WTC11 (cell line): Measurements from ENCODE around the gene IGSF6. TPM values are rescaled to one million over a fixed set of nuclear protein-coding genes. Genes with fewer than 3 reads are reported as not detected.

Experiments
- ATAC-seq: fragments of 200-7000 bp; cut with Tn5 transposase; 2 replicates; pipeline ENCODE4 v1.10.0; 2021; ENCODE audit warnings: mild to moderate bottlenecking, moderate library complexity
- CTCF ChIA-PET: fragments of 300-600 bp; sonication (Branson Sonifier 250); formaldehyde crosslinking; loops from one replicate; lab custom pipeline; 2021; ENCODE audit warnings: antibody characterized with exemption; lab: Charles Lee
- POLR2A ChIA-PET: fragments of 350-600 bp; sonication (Branson Sonifier 250); formaldehyde crosslinking; loops from one replicate; lab custom pipeline; 2021; ENCODE audit warnings: antibody characterized with exemption; lab: Charles Lee
- DNase-seq: peaks from one replicate; pipeline ENCODE4 v3.0.0; 2021; ENCODE audit warnings: low spot score
- H3K27ac Mint-ChIP-seq: 2 replicates; pipeline ENCODE4 v1.8.0; 2021; ENCODE audit warnings: mixed read lengths
- H3K27me3 Mint-ChIP-seq: 2 replicates; pipeline ENCODE4 v1.8.0; 2021; ENCODE audit warnings: low read depth, mild to moderate bottlenecking, moderate library complexity, mixed read lengths
- H3K36me3 Mint-ChIP-seq: 2 replicates; pipeline ENCODE4 v1.8.0; 2021; ENCODE audit warnings: mixed read lengths
- H3K4me1 Mint-ChIP-seq: 2 replicates; pipeline ENCODE4 v1.8.0; 2022; ENCODE audit warnings: mixed read lengths
- H3K4me3 Mint-ChIP-seq: 2 replicates; pipeline ENCODE4 v1.8.0; 2021; ENCODE audit warnings: mild to moderate bottlenecking, moderate library complexity, mixed read lengths
- H3K9me3 Mint-ChIP-seq: 2 replicates; pipeline ENCODE4 v1.8.0; 2021; ENCODE audit warnings: mixed read lengths
- CBFB ChIP-seq: sonication (generic); formaldehyde crosslinking; IDR thresholded peaks from 2 replicates; pipeline ENCODE4 v1.8.1; 2022; ENCODE audit warnings: mild to moderate bottlenecking, low read depth, missing genetic modification reagents
- CDX4 ChIP-seq: fragments of 250-450 bp; sonication (Bioruptor Pico); IDR thresholded peaks from 2 replicates; pipeline ENCODE4 v1.9.0; 2021; ENCODE audit warnings: moderate library complexity, mild to moderate bottlenecking, inconsistent platforms, borderline replicate concordance
- ESRRA ChIP-seq: sonication (generic); formaldehyde crosslinking; IDR thresholded peaks from 2 replicates; pipeline ENCODE4 v1.8.1; 2022; ENCODE audit warnings: mild to moderate bottlenecking, missing genetic modification reagents, borderline replicate concordance
- FOXJ3 ChIP-seq: sonication (generic); formaldehyde crosslinking; IDR thresholded peaks from 2 replicates; pipeline ENCODE4 v1.9.0; 2021; ENCODE audit warnings: missing genetic modification reagents, mild to moderate bottlenecking, borderline replicate concordance
- GABPB1 ChIP-seq: sonication (generic); formaldehyde crosslinking; IDR thresholded peaks from 2 replicates; pipeline ENCODE4 v1.8.1; 2023; ENCODE audit warnings: mild to moderate bottlenecking, missing genetic modification reagents
- HMGA2 ChIP-seq: fragments of 250-450 bp; sonication (Bioruptor Pico); IDR thresholded peaks from 2 replicates; pipeline ENCODE4 v1.4.0; 2021; ENCODE audit warnings: mild to moderate bottlenecking, moderate library complexity
- HMGXB4 ChIP-seq: sonication (generic); formaldehyde crosslinking; IDR thresholded peaks from 2 replicates; pipeline ENCODE4 v1.8.1; 2023; ENCODE audit warnings: mild to moderate bottlenecking, moderate library complexity, missing genetic modification reagents
- KAT7 ChIP-seq: sonication (generic); formaldehyde crosslinking; IDR thresholded peaks from 2 replicates; pipeline ENCODE4 v1.8.1; 2023; ENCODE audit warnings: missing genetic modification reagents, mild to moderate bottlenecking, borderline replicate concordance
- MXD4 ChIP-seq: fragments of 250-450 bp; sonication (Bioruptor Pico); IDR thresholded peaks from 2 replicates; pipeline ENCODE4 v1.8.0; 2021; ENCODE audit warnings: mild to moderate bottlenecking, moderate library complexity, borderline replicate concordance
- MYBL2 ChIP-seq: sonication (generic); formaldehyde crosslinking; IDR thresholded peaks from 2 replicates; pipeline ENCODE4 v1.8.1; 2023; ENCODE audit warnings: mild to moderate bottlenecking, moderate library complexity, missing genetic modification reagents
- NR2C2 ChIP-seq: sonication (generic); formaldehyde crosslinking; IDR thresholded peaks from 2 replicates; pipeline ENCODE4 v1.8.0; 2022; ENCODE audit warnings: mild to moderate bottlenecking, missing genetic modification reagents
- NR3C1 ChIP-seq: sonication (generic); formaldehyde crosslinking; conservative IDR thresholded peaks from 2 replicates; pipeline ENCODE4 v1.8.1; 2023; ENCODE audit warnings: low read depth, mild to moderate bottlenecking, missing genetic modification reagents
- RORB ChIP-seq: fragments of 250-450 bp; sonication (Bioruptor Pico); IDR thresholded peaks from 2 replicates; pipeline ENCODE4 v1.9.0; 2021; ENCODE audit warnings: mild to moderate bottlenecking
- SMAD3 ChIP-seq: sonication (generic); formaldehyde crosslinking; IDR thresholded peaks from 2 replicates; pipeline ENCODE4 v1.8.0; 2022; ENCODE audit warnings: missing genetic modification reagents, mild to moderate bottlenecking, borderline replicate concordance
- SMAD4 ChIP-seq: sonication (generic); formaldehyde crosslinking; IDR thresholded peaks from 2 replicates; pipeline ENCODE4 v1.8.0; 2022; ENCODE audit warnings: mild to moderate bottlenecking, missing genetic modification reagents
- TCF7 ChIP-seq: sonication (generic); formaldehyde crosslinking; IDR thresholded peaks from 2 replicates; pipeline ENCODE4 v1.8.0; 2022; ENCODE audit warnings: mild to moderate bottlenecking, low read depth, missing genetic modification reagents, moderate library complexity
- TP53 ChIP-seq: sonication (generic); formaldehyde crosslinking; IDR thresholded peaks from 2 replicates; pipeline ENCODE4 v1.8.1; 2023; ENCODE audit warnings: mild to moderate bottlenecking, missing genetic modification reagents
- ZNF232 ChIP-seq: sonication (generic); formaldehyde crosslinking; IDR thresholded peaks from 2 replicates; pipeline ENCODE4 v1.8.0; 2022; ENCODE audit warnings: mild to moderate bottlenecking, missing genetic modification reagents
- ZNF532 ChIP-seq: fragments of 250-450 bp; sonication (Bioruptor Pico); IDR thresholded peaks from 2 replicates; pipeline ENCODE4 v1.9.0; 2021; ENCODE audit warnings: mild to moderate bottlenecking, borderline replicate concordance
- ZSCAN18 ChIP-seq: fragments of 250-450 bp; sonication (Bioruptor Pico); IDR thresholded peaks from 2 replicates; pipeline ENCODE4 v2.1.2; 2022; ENCODE audit warnings: mild to moderate bottlenecking, moderate library complexity
- total RNA-seq: library from RNA; stranded (reverse); gene quantifications from 3 replicates; pipeline ENCODE4 v1.2.3, GENCODE V29; 2021
- TF ChIP-seq, protein P1 (sequence below): sonication (generic); formaldehyde crosslinking; IDR thresholded peaks from 2 replicates; pipeline ENCODE4 v1.8.1; 2023; ENCODE audit warnings: mild to moderate bottlenecking, missing genetic modification reagents, borderline replicate concordance
- TF ChIP-seq, protein P2 (sequence below): sonication (generic); formaldehyde crosslinking; IDR thresholded peaks from 2 replicates; pipeline ENCODE4 v1.8.0; 2022; ENCODE audit warnings: mild to moderate bottlenecking, missing genetic modification reagents

Gene IGSF6
- total RNA-seq, 1 experiment from 2014 or later, result not detected

- ChIA-PET CTCF (interaction anchor here (1.0 to 1.8 kb wide), 2 partner anchors 14 to 41 kb away, joined by 6 to 8 read pairs; no protein-coding TSS in a partner anchor), POLR2A (no interaction called here)
- no peaks in the 10 kb centered on the region for H3K36me3 Mint-ChIP-seq
- H3K4me1 Mint-ChIP-seq, result 0 out of 2 replicates have a peak, but pooled peaks cover 3% of the 10 kb centered on the region
- no peak overlapping the region for H3K27ac Mint-ChIP-seq
- no peak for TF ChIP-seq GABPB1 (CRISPR knock-in tag)
- no peak for TF ChIP-seq FOXJ3
- no peak for TF ChIP-seq CBFB (CRISPR knock-in tag)
- no peaks in the 10 kb centered on the region for H3K9me3 Mint-ChIP-seq
- ATAC-seq, result no peak
- H3K4me3 Mint-ChIP-seq, result no peak overlapping the region
- H3K27me3 Mint-ChIP-seq, result no peaks in the 10 kb centered on the region
- no peak for DNase-seq
Observed at GRCh38 chr16:21642861-21643260, 9.5 kb downstream of the IGSF6 start.

DNA sequence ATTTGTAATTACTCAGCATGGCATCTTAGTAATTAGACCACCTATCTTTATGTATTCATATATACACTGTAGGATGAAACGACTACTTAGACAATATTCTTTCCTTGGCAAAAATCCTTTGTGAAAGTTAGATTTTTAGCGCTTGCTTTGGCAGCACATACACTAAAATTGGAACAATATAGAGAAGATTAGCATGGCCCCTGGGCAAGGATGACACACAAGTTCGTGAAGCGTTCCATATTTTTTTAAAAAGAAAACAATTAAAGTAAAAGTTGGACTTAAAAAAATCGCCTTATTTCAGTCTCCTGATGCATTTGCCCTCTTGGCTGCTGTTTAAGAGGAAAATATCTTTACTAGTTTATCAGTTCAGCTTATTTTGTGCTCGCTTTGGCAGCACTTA is 10.5 kb downstream of the IGSF6 start:
- no peaks in the 10 kb centered on the region for H3K27me3 Mint-ChIP-seq
- POLR2A ChIA-PET, result no interaction called here
- H3K9me3 Mint-ChIP-seq, result no peaks in the 10 kb centered on the region
- H3K27ac Mint-ChIP-seq, result no peak overlapping the region
- H3K36me3 Mint-ChIP-seq, result no peaks in the 10 kb centered on the region
- TF ChIP-seq RORB (CRISPR knock-in tag) (no peak), TP53 (CRISPR knock-in tag) (no peak), MXD4 (CRISPR knock-in tag) (no peak), MYBL2 (CRISPR knock-in tag) (no peak), ESRRA (CRISPR knock-in tag) (no peak), NR2C2 (CRISPR knock-in tag) (no peak), SMAD3 (CRISPR knock-in tag) (no peak), HMGA2 (no peak), TCF7 (CRISPR knock-in tag) (no peak), KAT7 (no peak), ZNF232 (no peak), HMGXB4 (CRISPR knock-in tag) (no peak), ZSCAN18 (CRISPR knock-in tag) (no peak), NR3C1 (CRISPR knock-in tag) (no peak), SMAD4 (CRISPR knock-in tag) (no peak), CDX4 (CRISPR knock-in tag) (no peak), ZNF532 (CRISPR knock-in tag) (no peak), GABPB1 (CRISPR knock-in tag) (no peak)
- TF ChIP-seq, protein P1, sequence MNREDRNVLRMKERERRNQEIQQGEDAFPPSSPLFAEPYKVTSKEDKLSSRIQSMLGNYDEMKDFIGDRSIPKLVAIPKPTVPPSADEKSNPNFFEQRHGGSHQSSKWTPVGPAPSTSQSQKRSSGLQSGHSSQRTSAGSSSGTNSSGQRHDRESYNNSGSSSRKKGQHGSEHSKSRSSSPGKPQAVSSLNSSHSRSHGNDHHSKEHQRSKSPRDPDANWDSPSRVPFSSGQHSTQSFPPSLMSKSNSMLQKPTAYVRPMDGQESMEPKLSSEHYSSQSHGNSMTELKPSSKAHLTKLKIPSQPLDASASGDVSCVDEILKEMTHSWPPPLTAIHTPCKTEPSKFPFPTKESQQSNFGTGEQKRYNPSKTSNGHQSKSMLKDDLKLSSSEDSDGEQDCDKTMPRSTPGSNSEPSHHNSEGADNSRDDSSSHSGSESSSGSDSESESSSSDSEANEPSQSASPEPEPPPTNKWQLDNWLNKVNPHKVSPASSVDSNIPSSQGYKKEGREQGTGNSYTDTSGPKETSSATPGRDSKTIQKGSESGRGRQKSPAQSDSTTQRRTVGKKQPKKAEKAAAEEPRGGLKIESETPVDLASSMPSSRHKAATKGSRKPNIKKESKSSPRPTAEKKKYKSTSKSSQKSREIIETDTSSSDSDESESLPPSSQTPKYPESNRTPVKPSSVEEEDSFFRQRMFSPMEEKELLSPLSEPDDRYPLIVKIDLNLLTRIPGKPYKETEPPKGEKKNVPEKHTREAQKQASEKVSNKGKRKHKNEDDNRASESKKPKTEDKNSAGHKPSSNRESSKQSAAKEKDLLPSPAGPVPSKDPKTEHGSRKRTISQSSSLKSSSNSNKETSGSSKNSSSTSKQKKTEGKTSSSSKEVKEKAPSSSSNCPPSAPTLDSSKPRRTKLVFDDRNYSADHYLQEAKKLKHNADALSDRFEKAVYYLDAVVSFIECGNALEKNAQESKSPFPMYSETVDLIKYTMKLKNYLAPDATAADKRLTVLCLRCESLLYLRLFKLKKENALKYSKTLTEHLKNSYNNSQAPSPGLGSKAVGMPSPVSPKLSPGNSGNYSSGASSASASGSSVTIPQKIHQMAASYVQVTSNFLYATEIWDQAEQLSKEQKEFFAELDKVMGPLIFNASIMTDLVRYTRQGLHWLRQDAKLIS (CRISPR knock-in tag), result no peak
- TF ChIP-seq, protein P2, sequence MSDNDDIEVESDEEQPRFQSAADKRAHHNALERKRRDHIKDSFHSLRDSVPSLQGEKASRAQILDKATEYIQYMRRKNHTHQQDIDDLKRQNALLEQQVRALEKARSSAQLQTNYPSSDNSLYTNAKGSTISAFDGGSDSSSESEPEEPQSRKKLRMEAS (CRISPR knock-in tag), result no peak
- TF ChIP-seq, all 79 proteins: peak for 0
- no peak overlapping the region for H3K4me3 Mint-ChIP-seq
- CTCF ChIA-PET, result interaction anchor here (1.0 to 1.8 kb wide), 3 partner anchors 15 to 42 kb away, joined by 5 to 8 read pairs (median 6); no protein-coding TSS in a partner anchor
- H3K4me1 Mint-ChIP-seq, result 0 out of 2 replicates have a peak, but pooled peaks cover 3% of the 10 kb centered on the region
- ATAC-seq (no peak), DNase-seq (no peak)
